ENCODE measurements around the gene TSPAN32.

Gene TSPAN32

DNA sequence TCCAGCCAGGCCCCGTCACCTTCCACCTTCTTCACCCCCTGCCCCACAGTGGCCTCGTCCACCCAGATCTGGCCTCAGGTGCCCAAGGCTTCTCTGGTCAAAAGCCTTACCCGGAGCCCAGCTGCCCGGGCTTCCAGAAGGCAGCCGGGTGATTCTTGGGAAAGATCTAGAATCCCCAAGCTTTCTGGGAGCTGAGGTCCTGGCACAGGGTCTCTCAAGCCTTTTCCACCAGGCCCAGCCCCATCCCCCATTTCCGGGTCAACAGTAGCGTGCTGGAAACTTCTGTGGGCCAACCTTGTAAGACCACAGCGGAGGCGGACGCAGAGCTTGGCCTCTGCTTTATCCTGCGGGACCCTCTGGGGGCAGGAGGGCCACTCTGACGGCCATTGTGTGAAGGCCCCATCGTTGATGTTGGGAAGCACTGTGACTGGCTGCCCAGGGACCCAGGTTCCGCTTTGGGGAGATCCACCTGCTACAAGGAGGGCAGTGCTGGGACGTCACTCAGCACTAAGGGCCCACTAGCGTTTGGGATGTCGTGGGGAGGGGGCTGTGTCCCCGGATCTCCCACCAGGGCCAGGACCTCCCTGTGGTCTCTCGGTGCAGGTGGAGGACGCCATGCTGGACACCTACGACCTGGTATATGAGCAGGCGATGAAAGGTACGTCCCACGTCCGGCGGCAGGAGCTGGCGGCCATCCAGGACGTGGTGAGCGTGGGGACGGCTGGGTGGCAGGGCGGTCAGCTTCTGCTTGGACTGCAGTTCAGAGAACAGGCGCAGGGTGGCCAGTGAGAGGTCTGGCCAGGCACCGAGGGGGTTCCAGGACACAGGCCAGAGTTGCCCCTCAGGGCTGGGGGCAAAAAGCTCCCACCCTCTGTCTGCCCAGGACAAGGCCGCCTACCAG lies 11.5 kb downstream of the TSPAN32 start:
- Histone ChIP-seq H3K4me3 (ENCODE audit: extremely low read depth, insufficient read depth, low read length, poor library complexity, severe bottlenecking) (no peak overlapping the region), H3K36me3 (ENCODE audit: control insufficient read depth, insufficient read depth, low read length) (no peaks in the 10 kb centered on the region), H3K9me3 (ENCODE audit: control insufficient read depth, low read length) (no peaks in the 10 kb centered on the region), H3K27ac (ENCODE audit: low read depth, low read length, severe bottlenecking) (no peak overlapping the region), H3K4me1 (ENCODE audit: control insufficient read depth, insufficient read depth, low read length, poor library complexity, severe bottlenecking) (peaks cover 7% of the 10 kb centered on the region)
- 94 to 95% methylated on average over 28 to 33 of the region's 34 CpGs for WGBS, 2 experiments (ENCODE audit: insufficient coverage in 2 of 2)

DNA sequence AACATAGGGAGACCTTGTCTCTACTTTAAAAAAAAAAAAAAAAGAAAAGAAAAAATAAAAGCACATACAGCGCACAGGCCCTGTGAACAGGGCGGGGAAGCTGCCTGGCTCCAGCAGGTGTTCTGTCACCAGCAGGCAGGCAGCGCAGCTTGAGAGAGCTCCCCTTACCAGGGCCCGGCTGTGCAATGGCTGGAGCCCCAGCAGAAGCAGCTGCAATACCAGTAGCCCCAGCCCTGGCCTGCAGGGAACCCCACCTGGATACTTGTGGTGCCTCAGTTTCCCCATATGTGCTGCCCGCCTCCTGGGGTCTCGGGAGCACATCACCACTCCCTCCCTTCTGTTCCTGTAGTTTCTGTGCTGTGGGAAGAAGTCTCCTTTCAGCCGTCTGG lies 12.3 kb downstream of the TSPAN32 start:
- no peaks in the 10 kb centered on the region for H3K36me3 ChIP-seq (ENCODE audit: control insufficient read depth, insufficient read depth, low read length)
- H3K4me3 ChIP-seq (ENCODE audit: extremely low read depth, insufficient read depth, low read length, poor library complexity, severe bottlenecking): no peak overlapping the region
- 95 to 100% methylated on average over 2 to 4 of the region's 7 CpGs for WGBS, 2 experiments (ENCODE audit: insufficient coverage in 2 of 2)
- no peak overlapping the region for H3K27ac ChIP-seq (ENCODE audit: low read depth, low read length, severe bottlenecking)
- no peaks in the 10 kb centered on the region for H3K9me3 ChIP-seq (ENCODE audit: control insufficient read depth, low read length)
- peaks cover 7% of the 10 kb centered on the region for H3K4me1 ChIP-seq (ENCODE audit: control insufficient read depth, insufficient read depth, low read length, poor library complexity, severe bottlenecking)

- Histone ChIP-seq H3K9me3 (ENCODE audit: control insufficient read depth, low read length) (no peaks in the 10 kb centered on the region), H3K4me1 (ENCODE audit: control insufficient read depth, insufficient read depth, low read length, poor library complexity, severe bottlenecking) (peaks cover 7% of the 10 kb centered on the region), H3K4me3 (ENCODE audit: extremely low read depth, insufficient read depth, low read length, poor library complexity, severe bottlenecking) (no peak overlapping the region), H3K36me3 (ENCODE audit: control insufficient read depth, insufficient read depth, low read length) (no peaks in the 10 kb centered on the region), H3K27ac (ENCODE audit: low read depth, low read length, severe bottlenecking) (no peak overlapping the region)
- 84 to 88% methylated on average over 10 to 11 of the region's 16 CpGs for WGBS, 2 experiments (ENCODE audit: insufficient coverage in 2 of 2)
Observed at GRCh38 chr11:2314525-2315394, 12.9 kb downstream of the TSPAN32 start.

DNA sequence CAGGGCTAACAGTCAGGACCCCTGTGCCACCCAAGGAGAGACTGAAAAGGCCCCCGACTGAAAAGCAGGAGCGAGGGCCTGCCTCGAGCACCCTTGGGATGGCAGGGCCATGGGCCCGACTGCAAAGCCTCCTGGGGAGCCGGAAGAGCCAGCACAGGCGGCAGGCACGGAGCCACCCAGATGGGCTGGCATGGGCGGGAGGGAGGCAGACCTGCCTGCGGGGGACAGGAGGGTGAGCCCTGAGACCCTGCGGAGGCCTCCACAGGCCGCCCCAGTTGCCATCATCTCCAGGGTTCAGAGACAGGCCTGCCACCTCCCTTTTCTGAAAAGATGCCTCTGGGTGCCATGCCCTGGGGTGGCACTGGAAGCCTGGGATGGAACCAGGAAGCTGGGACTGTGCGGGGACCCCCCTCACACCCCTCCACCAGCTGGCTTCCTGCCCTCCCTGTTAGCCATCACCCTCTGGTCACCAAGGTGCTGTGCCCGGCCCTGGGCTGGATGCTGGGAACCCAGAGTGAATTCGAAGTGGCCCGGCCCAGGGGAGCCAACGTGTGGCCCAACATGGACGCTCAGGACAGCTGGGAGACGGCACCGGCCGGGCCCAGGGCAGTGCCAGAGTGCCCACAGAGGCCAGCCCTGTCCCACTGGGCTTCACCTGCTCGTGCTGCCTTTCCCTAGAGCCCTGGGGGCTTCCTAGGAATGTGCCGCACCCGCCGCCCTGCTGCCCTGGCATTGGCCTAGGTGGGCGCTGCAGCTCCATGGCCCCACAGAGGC lies 13.8 kb downstream of the TSPAN32 start:
- H3K4me3 ChIP-seq (ENCODE audit: extremely low read depth, insufficient read depth, low read length, poor library complexity, severe bottlenecking): no peak overlapping the region
- 88 to 93% methylated on average over 23 to 24 of the region's 25 CpGs for WGBS, 2 experiments (ENCODE audit: insufficient coverage in 2 of 2)
- peaks cover 7% of the 10 kb centered on the region for H3K4me1 ChIP-seq (ENCODE audit: control insufficient read depth, insufficient read depth, low read length, poor library complexity, severe bottlenecking)
- H3K27ac ChIP-seq (ENCODE audit: low read depth, low read length, severe bottlenecking): no peak overlapping the region
- no peaks in the 10 kb centered on the region for H3K36me3 ChIP-seq (ENCODE audit: control insufficient read depth, insufficient read depth, low read length)
- no peaks in the 10 kb centered on the region for H3K9me3 ChIP-seq (ENCODE audit: control insufficient read depth, low read length)

GRCh38 chr11:2316169-2316962 lies 14.6 kb downstream of the TSPAN32 start:
- Histone ChIP-seq H3K4me3 (ENCODE audit: extremely low read depth, insufficient read depth, low read length, poor library complexity, severe bottlenecking) (no peak overlapping the region), H3K9me3 (ENCODE audit: control insufficient read depth, low read length) (no peaks in the 10 kb centered on the region), H3K36me3 (ENCODE audit: control insufficient read depth, insufficient read depth, low read length) (no peaks in the 10 kb centered on the region), H3K27ac (ENCODE audit: low read depth, low read length, severe bottlenecking) (no peak overlapping the region), H3K4me1 (ENCODE audit: control insufficient read depth, insufficient read depth, low read length, poor library complexity, severe bottlenecking) (peaks cover 7% of the 10 kb centered on the region)
- WGBS, 2 experiments (ENCODE audit: insufficient coverage in 2 of 2): 91 to 92% methylated on average over 18 to 21 of the region's 23 CpGs

- Histone ChIP-seq H3K27ac (ENCODE audit: low read depth, low read length, severe bottlenecking) (no peak overlapping the region), H3K4me3 (ENCODE audit: extremely low read depth, insufficient read depth, low read length, poor library complexity, severe bottlenecking) (no peak overlapping the region), H3K9me3 (ENCODE audit: control insufficient read depth, low read length) (no peaks in the 10 kb centered on the region), H3K36me3 (ENCODE audit: control insufficient read depth, insufficient read depth, low read length) (no peaks in the 10 kb centered on the region), H3K4me1 (ENCODE audit: control insufficient read depth, insufficient read depth, low read length, poor library complexity, severe bottlenecking) (peaks cover 7% of the 10 kb centered on the region)
- WGBS, 2 experiments (ENCODE audit: insufficient coverage in 2 of 2): 92 to 95% methylated on average over 3 of the region's 3 CpGs
Observed at GRCh38 chr11:2316963-2317244, 15.1 kb downstream of the TSPAN32 start.

DNA sequence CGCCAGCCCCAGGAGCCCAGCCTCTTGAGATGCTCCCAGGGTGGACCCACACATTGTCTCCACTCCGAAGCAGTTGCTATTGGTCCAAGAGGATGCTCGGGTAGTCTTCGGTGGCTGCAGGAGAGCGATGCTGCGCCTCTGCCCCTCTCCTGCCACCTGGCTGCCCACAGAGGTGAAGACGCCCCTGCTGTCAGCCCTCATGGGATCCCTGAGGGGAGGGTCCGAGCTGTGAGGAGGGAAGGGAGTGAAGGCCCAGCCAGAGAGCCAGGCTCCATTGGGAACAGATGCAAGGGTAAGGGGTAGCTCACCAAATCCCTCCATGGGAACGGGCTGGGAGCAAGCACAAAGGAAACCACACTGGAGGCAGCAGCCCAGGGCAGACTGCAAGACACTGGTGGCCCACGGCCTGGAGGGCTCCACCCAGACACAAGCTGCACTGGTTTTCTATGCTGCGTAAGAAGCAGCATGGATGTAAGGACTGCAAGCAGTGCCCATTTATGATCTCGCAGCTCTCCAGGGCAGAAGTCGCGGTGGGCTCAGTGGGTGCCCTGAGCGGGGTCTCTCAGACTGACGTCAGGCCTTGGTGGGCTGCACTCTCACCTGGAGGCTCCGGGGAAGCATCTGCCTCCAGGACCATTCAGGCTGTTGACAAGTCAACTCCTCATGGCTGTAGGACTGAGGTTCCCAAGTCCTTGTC lies 15.7 kb downstream of the TSPAN32 start:
- no peak overlapping the region for H3K4me3 ChIP-seq (ENCODE audit: extremely low read depth, insufficient read depth, low read length, poor library complexity, severe bottlenecking)
- no peaks in the 10 kb centered on the region for H3K9me3 ChIP-seq (ENCODE audit: control insufficient read depth, low read length)
- H3K36me3 ChIP-seq (ENCODE audit: control insufficient read depth, insufficient read depth, low read length): no peaks in the 10 kb centered on the region
- WGBS, 2 experiments (ENCODE audit: insufficient coverage in 2 of 2): 87 to 91% methylated on average over 12 to 17 of the region's 17 CpGs
- H3K4me1 ChIP-seq (ENCODE audit: control insufficient read depth, insufficient read depth, low read length, poor library complexity, severe bottlenecking): peaks cover 6% of the 10 kb centered on the region
- H3K27ac ChIP-seq (ENCODE audit: low read depth, low read length, severe bottlenecking): no peak overlapping the region

DNA sequence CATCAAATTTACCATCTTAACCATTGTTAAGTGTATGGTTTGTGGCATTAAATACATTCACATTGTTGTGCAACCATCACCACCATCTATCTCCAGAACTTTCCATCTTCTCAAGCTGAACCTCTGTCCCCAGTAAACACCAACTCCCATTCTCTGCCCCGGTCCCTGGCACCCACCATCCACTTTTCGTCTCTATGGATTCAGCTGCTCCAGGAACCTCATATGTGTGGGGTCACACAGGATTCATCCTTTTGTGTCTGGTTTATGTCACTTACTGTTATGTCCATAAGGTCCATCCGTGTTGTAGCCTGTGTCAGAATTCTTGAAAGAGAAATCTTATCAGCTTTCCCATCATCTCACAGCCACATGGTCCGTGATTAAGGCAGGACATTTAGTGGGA lies 16.3 kb downstream of the TSPAN32 start:
- WGBS, 2 experiments (ENCODE audit: insufficient coverage in 2 of 2): 81 to 90% methylated on average over 3 of the region's 4 CpGs
- Histone ChIP-seq H3K27ac (ENCODE audit: low read depth, low read length, severe bottlenecking) (no peak overlapping the region), H3K36me3 (ENCODE audit: control insufficient read depth, insufficient read depth, low read length) (no peaks in the 10 kb centered on the region), H3K9me3 (ENCODE audit: control insufficient read depth, low read length) (no peaks in the 10 kb centered on the region), H3K4me3 (ENCODE audit: extremely low read depth, insufficient read depth, low read length, poor library complexity, severe bottlenecking) (no peak overlapping the region), H3K4me1 (ENCODE audit: control insufficient read depth, insufficient read depth, low read length, poor library complexity, severe bottlenecking) (no peaks in the 10 kb centered on the region)

GRCh38 chr11:2318707-2319106 lies 16.9 kb downstream of the TSPAN32 start:
- 90 to 95% methylated on average over 5 to 6 of the region's 7 CpGs for WGBS, 2 experiments (ENCODE audit: insufficient coverage in 2 of 2)
- H3K9me3 ChIP-seq (ENCODE audit: control insufficient read depth, low read length): no peaks in the 10 kb centered on the region
- no peaks in the 10 kb centered on the region for H3K4me1 ChIP-seq (ENCODE audit: control insufficient read depth, insufficient read depth, low read length, poor library complexity, severe bottlenecking)
- H3K27ac ChIP-seq (ENCODE audit: low read depth, low read length, severe bottlenecking): no peak overlapping the region
- H3K36me3 ChIP-seq (ENCODE audit: control insufficient read depth, insufficient read depth, low read length): no peaks in the 10 kb centered on the region
- no peak overlapping the region for H3K4me3 ChIP-seq (ENCODE audit: extremely low read depth, insufficient read depth, low read length, poor library complexity, severe bottlenecking)
